ENCODE data around the gene GMDS. TPM values are rescaled to one million over a fixed set of nuclear protein-coding genes. Genes with fewer than 3 reads are reported as not detected.

GMDS gene
- total RNA-seq, 2 experiments from 2014 or later = 33.2 to 33.5 TPM

DNA sequence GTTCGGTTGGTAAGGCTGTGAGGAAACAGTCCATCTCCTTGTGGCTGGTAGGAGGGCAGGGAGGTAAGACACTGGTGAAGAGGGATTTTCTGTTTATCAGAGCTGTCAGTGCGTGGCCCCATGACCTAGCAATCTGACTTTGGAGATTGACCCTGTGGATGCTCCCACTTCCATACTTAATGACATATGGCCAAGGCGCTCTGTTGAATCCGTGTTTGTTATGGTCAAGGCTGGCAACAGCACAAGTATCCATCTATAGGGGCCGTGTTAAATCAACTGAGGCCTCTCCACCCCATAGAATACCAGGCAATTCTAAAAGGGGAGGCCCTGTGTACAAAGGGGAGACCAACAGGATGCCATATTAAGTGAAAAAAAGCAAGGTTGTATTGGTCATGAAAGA, 661.3 kb downstream of the GMDS start:
- Mint-ChIP-seq H3K36me3 (ENCODE audit: low read depth) (no peaks in the 10 kb centered on the region), H3K27ac (no peak overlapping the region), H3K4me1 (no peaks in the 10 kb centered on the region), H3K27me3 (peaks cover 5% of the 10 kb centered on the region), H3K9me3 (ENCODE audit: low read depth) (no peaks in the 10 kb centered on the region), H3K4me3 (no peak overlapping the region)
- CTCF ChIA-PET = no interaction called here
- intact Hi-C loops (cut with DNase I, micrococcal nuclease) = no loop called here
- POLR2A ChIA-PET = no interaction called here
- DNase-seq (no peak), ATAC-seq (no peak)

DNA sequence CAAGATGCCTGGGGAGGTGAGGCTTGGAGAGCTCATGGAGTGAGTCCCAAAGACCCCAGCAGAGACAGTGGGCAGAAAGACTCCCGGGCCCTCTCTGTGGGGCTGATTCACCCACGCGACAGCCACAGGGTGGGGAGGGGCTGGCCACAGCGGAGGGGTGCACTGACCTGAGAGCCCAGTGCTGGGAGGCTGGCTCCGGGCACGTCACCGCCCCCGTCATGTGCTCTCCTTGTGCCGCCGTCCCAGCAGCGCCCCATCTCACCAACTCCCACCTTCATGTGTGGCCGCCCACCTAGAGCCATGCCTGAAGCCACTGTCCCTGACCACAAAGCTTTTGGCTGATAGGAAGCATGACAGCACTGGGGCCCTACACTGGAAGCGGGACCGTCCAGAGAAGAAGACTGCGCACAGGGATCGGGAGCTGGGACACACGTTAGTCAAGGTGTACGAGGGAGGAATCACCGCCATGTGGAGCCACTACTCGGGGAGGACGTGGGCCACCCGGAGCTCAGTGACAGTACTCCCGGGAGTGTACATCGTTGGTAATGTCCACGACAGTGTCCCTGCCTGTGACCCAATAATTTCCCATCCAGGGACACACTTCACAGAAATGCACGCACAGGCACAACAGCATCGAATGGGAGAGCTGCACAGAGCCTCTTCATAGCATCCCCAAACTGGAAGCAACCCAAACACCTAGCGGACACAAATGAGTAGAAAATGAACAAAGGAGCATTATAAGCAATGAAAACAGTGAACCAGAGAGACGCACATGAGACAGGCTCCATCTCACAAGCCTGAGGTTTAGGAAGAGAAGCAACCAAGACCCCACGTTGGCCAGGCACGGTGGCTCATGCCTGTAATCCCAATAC, 664.0 kb downstream of the GMDS start:
- CTCF ChIA-PET = interaction anchor here (1.0 kb wide), 1 partner anchor 15 kb away, joined by 7 read pairs; no protein-coding TSS in a partner anchor
- POLR2A ChIA-PET = no interaction called here
- Mint-ChIP-seq H3K4me1 (no peaks in the 10 kb centered on the region), H3K9me3 (ENCODE audit: low read depth) (no peaks in the 10 kb centered on the region), H3K36me3 (ENCODE audit: low read depth) (no peaks in the 10 kb centered on the region), H3K4me3 (no peak overlapping the region), H3K27ac (no peak overlapping the region), H3K27me3 (peaks cover under 1% of the 10 kb centered on the region)
- no peak for ATAC-seq
- intact Hi-C loops (cut with DNase I, micrococcal nuclease) = no loop called here
- DNase-seq = no peak

DNA sequence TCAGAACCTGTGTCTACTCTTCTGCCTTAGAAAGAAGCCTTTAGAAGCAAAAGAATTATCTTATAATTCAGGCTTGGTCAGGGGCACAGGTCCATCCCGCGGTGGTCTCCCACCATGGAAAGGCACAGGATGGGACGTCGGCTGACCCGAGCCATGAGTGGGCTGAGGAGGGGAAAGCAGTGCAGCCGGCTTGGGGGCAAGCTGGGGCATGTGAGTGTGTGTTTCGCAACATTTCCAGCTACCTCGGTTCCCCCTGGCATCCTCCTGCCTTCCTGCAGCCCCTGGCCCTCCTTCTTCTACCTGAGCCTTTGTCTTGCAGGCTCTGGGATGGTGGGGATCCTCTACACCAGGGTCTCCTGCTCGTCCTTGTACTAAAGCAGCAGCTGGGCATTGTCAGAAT, 664.8 kb downstream of the GMDS start:
- H3K27me3 Mint-ChIP-seq = peaks cover 2% of the 10 kb centered on the region
- H3K4me1 Mint-ChIP-seq = no peaks in the 10 kb centered on the region
- ATAC-seq = no peak
- H3K27ac Mint-ChIP-seq = no peak overlapping the region
- intact Hi-C loops (cut with DNase I, micrococcal nuclease) = no loop called here
- H3K4me3 Mint-ChIP-seq = no peak overlapping the region
- CTCF ChIA-PET = interaction anchor here (1.0 kb wide), 1 partner anchor 15 kb away, joined by 7 read pairs; no protein-coding TSS in a partner anchor
- no peak for DNase-seq
- no peaks in the 10 kb centered on the region for H3K36me3 Mint-ChIP-seq (ENCODE audit: low read depth)
- H3K9me3 Mint-ChIP-seq (ENCODE audit: low read depth) = no peaks in the 10 kb centered on the region
- POLR2A ChIA-PET = no interaction called here

DNA sequence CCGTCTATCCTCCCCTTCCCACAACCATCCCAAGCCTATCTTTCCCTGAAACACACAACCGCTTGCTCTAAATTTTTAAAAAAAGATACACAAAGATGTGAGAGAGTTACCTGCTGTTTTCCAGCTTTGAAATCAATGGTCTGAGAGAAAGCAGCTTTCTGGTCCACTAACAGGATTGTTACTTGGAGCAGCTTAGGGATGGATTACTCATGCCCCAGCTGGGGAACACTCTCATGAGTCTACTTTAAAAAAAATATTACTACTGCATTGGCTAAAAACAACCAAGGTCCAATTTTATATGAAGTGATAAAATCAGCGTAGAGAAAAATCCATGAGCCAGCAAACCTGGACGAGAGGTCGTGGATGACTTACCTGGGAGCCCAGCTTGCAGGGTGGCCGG, 665.3 kb downstream of the GMDS start:
- Mint-ChIP-seq H3K4me3 (no peak overlapping the region), H3K27me3 (peaks cover 2% of the 10 kb centered on the region), H3K4me1 (no peaks in the 10 kb centered on the region), H3K27ac (no peak overlapping the region), H3K36me3 (ENCODE audit: low read depth) (no peaks in the 10 kb centered on the region), H3K9me3 (ENCODE audit: low read depth) (no peaks in the 10 kb centered on the region)
- CTCF ChIA-PET = interaction anchor here (1.0 kb wide), 1 partner anchor 16 kb away, joined by 7 read pairs; no protein-coding TSS in a partner anchor
- POLR2A ChIA-PET = interaction anchor here (0.7 kb wide), 1 partner anchor 100 kb away, joined by 3 read pairs; no protein-coding TSS in a partner anchor
- intact Hi-C loops (cut with DNase I, micrococcal nuclease) = no loop called here
- DNase-seq (no peak), ATAC-seq (no peak)

DNA sequence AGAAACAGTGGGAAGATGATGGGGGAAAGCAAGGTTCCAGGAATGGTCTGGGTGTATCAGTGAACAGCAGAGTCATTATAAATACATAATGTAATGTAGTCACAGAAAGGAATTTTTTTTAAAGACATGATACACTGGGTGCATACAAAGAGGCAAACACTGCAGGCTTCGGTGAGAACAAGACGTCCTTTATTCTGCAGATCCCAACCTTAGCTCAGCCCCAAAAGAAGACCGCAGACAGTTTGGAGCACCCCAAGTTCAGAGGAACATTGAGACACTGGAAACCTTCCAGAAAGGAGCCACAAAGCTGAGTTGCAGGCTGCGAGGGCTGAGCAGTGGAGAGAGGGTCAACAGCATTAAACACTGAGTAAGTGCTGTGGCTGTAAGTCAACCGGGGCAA, 666.3 kb downstream of the GMDS start:
- Mint-ChIP-seq H3K9me3 (ENCODE audit: low read depth) (no peaks in the 10 kb centered on the region), H3K36me3 (ENCODE audit: low read depth) (no peaks in the 10 kb centered on the region), H3K27ac (no peak overlapping the region), H3K4me1 (no peaks in the 10 kb centered on the region), H3K27me3 (peaks cover 2% of the 10 kb centered on the region), H3K4me3 (no peak overlapping the region)
- ChIA-PET POLR2A (no interaction called here), CTCF (no interaction called here)
- no peak for ATAC-seq
- intact Hi-C loops (cut with DNase I, micrococcal nuclease) = no loop called here
- no peak for DNase-seq

DNA sequence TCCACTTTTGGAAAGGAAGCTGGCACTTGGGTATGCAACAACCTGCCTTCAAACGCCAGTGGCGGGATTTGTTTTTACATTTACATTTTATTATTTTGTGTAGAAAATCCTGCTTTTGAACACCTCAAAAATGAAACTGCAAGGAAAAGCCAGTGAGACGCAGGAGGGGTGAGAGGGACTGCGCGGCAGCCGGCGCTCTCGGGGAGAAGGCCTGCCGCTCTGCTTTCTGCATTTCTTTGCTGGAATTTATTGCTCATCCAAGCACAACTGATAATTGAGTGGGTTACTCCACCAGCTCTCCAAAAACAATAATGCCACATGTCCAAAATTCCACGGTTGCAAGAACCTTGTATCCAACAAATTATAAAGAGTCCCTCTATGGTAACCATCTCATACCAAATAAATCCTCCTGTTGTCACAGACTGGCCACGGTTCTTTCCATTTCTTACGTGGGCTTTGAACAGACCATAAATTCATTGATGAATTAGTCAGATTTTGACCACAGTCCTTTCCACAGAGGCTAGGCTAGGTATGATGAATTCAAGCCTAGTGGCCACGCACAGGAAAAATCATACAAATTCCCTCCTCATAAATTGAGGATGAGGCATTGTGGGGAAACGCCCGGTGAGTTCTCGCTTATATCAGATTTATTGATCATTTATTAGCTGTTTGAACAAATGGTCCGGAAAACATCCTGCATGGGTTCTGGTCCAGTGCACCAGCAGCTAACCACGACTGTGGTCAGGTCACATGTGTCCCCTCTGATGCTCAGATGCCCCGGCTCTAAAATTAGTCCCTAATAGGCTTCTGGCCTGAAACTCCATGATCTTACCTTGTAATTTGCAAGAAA, 667.3 kb downstream of the GMDS start:
- Mint-ChIP-seq H3K4me3 (no peak overlapping the region), H3K9me3 (ENCODE audit: low read depth) (no peaks in the 10 kb centered on the region), H3K27me3 (peaks cover 2% of the 10 kb centered on the region), H3K4me1 (no peaks in the 10 kb centered on the region), H3K27ac (no peak overlapping the region), H3K36me3 (ENCODE audit: low read depth) (no peaks in the 10 kb centered on the region)
- ChIA-PET POLR2A (no interaction called here), CTCF (interaction anchor here (1.1 kb wide), 1 partner anchor 54 kb away, joined by 3 read pairs; no protein-coding TSS in a partner anchor)
- ATAC-seq (no peak), DNase-seq (no peak)
- intact Hi-C loops (cut with DNase I, micrococcal nuclease) = no loop called here

DNA sequence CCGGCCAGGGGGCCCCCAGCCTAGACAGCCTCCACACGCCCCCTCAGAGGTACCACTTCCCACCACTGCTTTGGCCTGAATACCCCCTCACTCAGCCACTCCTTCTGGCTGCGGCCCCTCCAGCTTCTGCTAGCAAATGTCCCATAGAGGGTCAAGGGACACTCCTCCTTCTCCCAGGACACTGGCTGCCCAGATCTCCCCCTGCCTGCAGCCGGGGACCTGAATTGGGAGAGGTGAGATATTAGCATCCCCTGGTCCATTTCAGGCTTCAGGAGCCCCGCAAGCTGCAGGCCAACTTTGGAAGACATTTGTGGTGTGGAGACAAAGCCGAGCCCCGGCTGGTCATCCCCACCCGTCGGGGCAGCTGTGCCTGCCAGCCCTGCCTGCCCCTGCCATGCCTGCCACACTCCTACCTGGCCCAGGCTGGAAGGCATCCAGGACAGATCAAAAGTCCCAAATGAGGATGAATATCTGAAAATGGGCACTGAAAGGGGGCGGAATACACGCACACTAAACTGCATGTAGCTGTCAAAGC, 668.2 kb downstream of the GMDS start:
- ATAC-seq (no peak), DNase-seq (no peak)
- H3K9me3 Mint-ChIP-seq (ENCODE audit: low read depth) = no peaks in the 10 kb centered on the region
- CTCF ChIA-PET = interaction anchor here (1.1 kb wide), 1 partner anchor 54 kb away, joined by 3 read pairs; no protein-coding TSS in a partner anchor
- H3K27ac Mint-ChIP-seq = no peak overlapping the region
- POLR2A ChIA-PET = interaction anchor here (0.5 kb wide), 1 partner anchor 410 kb away, joined by 8 read pairs; no protein-coding TSS in a partner anchor
- peaks cover 2% of the 10 kb centered on the region for H3K27me3 Mint-ChIP-seq
- intact Hi-C loops (cut with DNase I, micrococcal nuclease) = no loop called here
- no peaks in the 10 kb centered on the region for H3K36me3 Mint-ChIP-seq (ENCODE audit: low read depth)
- no peaks in the 10 kb centered on the region for H3K4me1 Mint-ChIP-seq
- H3K4me3 Mint-ChIP-seq = no peak overlapping the region

DNA sequence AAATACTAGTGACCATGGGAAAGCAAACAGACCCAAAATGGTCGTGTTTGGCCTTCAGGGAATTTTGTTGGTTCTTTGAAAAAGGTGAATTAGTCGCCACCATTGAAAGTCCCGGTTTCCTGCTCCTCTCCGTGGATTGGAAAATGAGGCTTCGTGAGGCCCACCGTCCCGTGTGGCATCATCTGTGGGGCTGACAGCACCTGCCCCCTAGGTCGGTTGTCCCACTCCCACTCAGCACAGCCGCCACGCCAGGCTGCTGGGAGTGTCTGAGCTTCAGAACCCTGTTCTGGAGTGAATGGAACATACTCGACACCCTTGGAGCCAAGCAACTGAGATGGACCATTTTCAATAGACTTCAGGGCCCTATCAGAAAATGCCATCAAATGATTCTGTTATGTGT, 668.7 kb downstream of the GMDS start:
- ChIA-PET CTCF (interaction anchor here (1.1 kb wide), 1 partner anchor 53 kb away, joined by 3 read pairs; no protein-coding TSS in a partner anchor), POLR2A (interaction anchor here (0.5 kb wide), 1 partner anchor 410 kb away, joined by 8 read pairs; no protein-coding TSS in a partner anchor)
- Mint-ChIP-seq H3K4me1 (no peaks in the 10 kb centered on the region), H3K36me3 (ENCODE audit: low read depth) (no peaks in the 10 kb centered on the region), H3K9me3 (ENCODE audit: low read depth) (no peaks in the 10 kb centered on the region), H3K27ac (no peak overlapping the region), H3K4me3 (no peak overlapping the region), H3K27me3 (peaks cover 2% of the 10 kb centered on the region)
- DNase-seq (no peak), ATAC-seq (no peak)
- intact Hi-C loops (cut with DNase I, micrococcal nuclease) = no loop called here

DNA sequence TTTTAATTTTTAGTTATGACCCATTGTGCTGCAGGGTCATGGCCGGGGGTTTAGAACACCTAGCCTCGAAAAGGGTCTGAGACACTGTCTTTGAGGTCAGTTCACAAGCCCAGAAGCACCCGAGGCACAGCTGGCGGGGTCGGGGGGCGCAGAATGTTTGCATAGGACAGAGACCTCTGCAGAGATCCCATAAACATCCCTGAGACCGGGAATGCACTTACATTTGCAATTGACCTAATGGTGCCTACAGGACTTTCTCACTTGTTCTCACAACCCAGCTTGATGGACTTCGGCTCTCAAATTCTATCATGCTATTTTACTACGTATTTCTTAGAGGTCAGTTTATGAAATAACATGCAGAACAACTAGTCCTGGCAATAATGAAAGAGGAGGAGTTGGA, 669.2 kb downstream of the GMDS start:
- Mint-ChIP-seq H3K9me3 (ENCODE audit: low read depth) (peaks cover 2% of the 10 kb centered on the region), H3K4me3 (no peak overlapping the region), H3K4me1 (no peaks in the 10 kb centered on the region), H3K27ac (no peak overlapping the region), H3K27me3 (peaks cover 2% of the 10 kb centered on the region), H3K36me3 (ENCODE audit: low read depth) (no peaks in the 10 kb centered on the region)
- POLR2A ChIA-PET = no interaction called here
- CTCF ChIA-PET = no interaction called here
- DNase-seq (no peak), ATAC-seq (no peak)
- intact Hi-C loops (cut with DNase I, micrococcal nuclease) = no loop called here

DNA sequence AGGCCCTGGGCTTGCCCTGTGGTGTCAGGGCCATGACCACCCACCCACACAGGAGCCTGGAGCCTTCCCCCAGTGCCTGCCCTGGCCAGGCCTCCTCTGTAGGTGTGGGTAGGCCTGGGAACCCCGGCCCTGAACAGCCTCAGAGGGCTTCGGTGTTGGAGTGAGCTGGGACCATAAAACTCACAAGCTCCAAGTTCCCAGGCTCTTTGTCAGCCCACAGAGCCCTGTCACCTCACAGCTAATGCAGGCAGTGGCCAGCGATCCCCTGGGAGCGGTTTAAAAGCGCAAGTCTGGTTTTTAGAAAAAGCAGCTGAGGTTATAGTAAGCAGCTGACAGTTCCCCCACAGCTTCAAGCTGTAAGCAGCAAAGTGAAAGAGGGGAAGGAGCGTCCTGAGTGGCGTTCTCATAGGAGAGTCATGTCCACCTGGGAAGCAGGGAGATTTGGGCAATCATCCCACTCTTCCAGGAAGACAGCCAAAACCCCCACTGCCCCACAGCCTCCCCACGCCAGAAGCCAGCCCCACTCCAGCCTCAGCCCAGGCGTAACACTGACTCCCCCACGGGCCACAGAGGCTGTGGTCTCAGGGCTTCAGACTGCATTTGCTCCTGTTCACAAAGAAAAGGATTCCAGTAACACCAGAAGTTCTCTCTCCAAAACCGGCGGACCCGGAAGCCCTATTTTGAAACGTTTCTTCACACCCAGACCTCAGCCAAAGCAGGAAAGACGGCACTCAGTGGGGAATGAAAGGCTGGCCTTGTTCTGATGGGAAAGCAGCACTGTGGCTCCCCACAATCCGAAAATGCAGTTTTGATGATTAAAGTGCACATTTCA, 670.0 kb downstream of the GMDS start:
- Mint-ChIP-seq H3K4me1 (no peaks in the 10 kb centered on the region), H3K27me3 (peaks cover 2% of the 10 kb centered on the region), H3K36me3 (ENCODE audit: low read depth) (no peaks in the 10 kb centered on the region), H3K27ac (no peak overlapping the region), H3K9me3 (ENCODE audit: low read depth) (peaks cover 8% of the 10 kb centered on the region), H3K4me3 (no peak overlapping the region)
- ChIA-PET CTCF (interaction anchor here (0.8 kb wide), 1 partner anchor 113 kb away, joined by 3 read pairs; no protein-coding TSS in a partner anchor), POLR2A (no interaction called here)
- intact Hi-C loops (cut with DNase I, micrococcal nuclease) = no loop called here
- no peak for ATAC-seq
- no peak for DNase-seq

DNA sequence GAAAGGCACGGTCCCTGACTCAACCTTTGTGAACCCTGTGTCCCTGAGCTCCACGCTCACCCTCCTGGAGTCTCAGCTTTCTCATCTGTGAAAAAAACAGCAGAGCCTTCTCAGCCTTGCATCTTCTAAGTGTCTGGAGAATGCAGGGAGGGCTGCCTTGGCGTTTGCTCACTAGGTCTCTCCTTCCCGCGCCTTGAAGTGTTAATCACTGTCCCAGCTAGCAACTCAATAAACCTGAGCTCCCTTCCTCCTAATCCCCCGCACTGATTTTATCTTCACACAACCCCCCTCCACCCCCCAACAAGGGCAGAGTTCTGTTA, 670.6 kb downstream of the GMDS start:
- H3K27me3 Mint-ChIP-seq = peaks cover 2% of the 10 kb centered on the region
- POLR2A ChIA-PET = no interaction called here
- no peaks in the 10 kb centered on the region for H3K4me1 Mint-ChIP-seq
- DNase-seq (no peak), ATAC-seq (no peak)
- peaks cover 10% of the 10 kb centered on the region for H3K9me3 Mint-ChIP-seq (ENCODE audit: low read depth)
- H3K4me3 Mint-ChIP-seq = no peak overlapping the region
- H3K27ac Mint-ChIP-seq = no peak overlapping the region
- intact Hi-C loops (cut with DNase I, micrococcal nuclease) = no loop called here
- H3K36me3 Mint-ChIP-seq (ENCODE audit: low read depth) = no peaks in the 10 kb centered on the region
- CTCF ChIA-PET = interaction anchor here (0.8 kb wide), 1 partner anchor 113 kb away, joined by 3 read pairs; no protein-coding TSS in a partner anchor
